Measurements from ENCODE around the gene ZFTA.

- no peak for TF ChIP-seq CTCF (IDR thresholded peaks at IDR 0.05)
- TF ChIP-seq POLR2A (IDR thresholded peaks at IDR 0.05): no peak
Measured at GRCh38 chr11:63817758-63818498, 49.4 kb upstream of the ZFTA start.
